Breast epithelium (tissue), 3 donors: ENCODE measurements around the gene GALNTL6.

Experiments
- POLR2A ChIP-seq: fragments of 450-650 bp; IDR thresholded peaks from one replicate; pipeline ENCODE4 v1.6.1; 2016; ENCODE audit warnings: antibody characterized with exemption, mild to moderate bottlenecking, moderate library complexity
- POLR2AphosphoS5 ChIP-seq, 3 donors: sonication (generic); formaldehyde crosslinking; IDR thresholded peaks; one replicate each; pipeline ENCODE4 v1.6.1; 2017; ENCODE audit warnings: antibody characterized with exemption in 3 of 3
- TF ChIP-seq, protein P1 (sequence below), 3 donors: fragments of 450-650 bp; IDR thresholded peaks; one replicate each; pipeline ENCODE4 v1.5.1; 2016 to 2017; ENCODE audit warnings: antibody characterized with exemption in 3 of 3, mild to moderate bottlenecking in 3 of 3, moderate library complexity in 3 of 3

DNA sequence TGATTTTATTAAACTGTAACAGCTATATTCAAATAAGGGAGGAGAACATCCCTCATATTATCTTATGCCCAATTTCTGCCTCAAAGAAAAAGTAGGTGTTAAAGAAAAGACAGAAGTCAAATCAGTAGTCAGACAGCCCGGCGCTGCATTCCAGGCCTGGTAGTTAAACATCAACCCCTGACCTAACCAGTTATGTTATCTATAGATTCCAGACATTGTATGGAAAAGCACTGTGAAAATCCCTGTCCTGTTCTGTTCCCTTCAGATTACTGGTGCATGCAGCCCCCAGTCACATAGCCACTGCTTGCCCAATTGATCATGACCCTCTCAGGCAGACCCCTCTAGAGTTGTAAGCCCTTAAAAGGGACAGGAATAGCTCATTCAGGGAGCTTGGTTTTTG, 1085.5 kb downstream of the GALNTL6 start:
- TF ChIP-seq POLR2A (no peak), POLR2AphosphoS5 (IDR thresholded peaks at IDR 0.05) (no peak)
- TF ChIP-seq, protein P1, sequence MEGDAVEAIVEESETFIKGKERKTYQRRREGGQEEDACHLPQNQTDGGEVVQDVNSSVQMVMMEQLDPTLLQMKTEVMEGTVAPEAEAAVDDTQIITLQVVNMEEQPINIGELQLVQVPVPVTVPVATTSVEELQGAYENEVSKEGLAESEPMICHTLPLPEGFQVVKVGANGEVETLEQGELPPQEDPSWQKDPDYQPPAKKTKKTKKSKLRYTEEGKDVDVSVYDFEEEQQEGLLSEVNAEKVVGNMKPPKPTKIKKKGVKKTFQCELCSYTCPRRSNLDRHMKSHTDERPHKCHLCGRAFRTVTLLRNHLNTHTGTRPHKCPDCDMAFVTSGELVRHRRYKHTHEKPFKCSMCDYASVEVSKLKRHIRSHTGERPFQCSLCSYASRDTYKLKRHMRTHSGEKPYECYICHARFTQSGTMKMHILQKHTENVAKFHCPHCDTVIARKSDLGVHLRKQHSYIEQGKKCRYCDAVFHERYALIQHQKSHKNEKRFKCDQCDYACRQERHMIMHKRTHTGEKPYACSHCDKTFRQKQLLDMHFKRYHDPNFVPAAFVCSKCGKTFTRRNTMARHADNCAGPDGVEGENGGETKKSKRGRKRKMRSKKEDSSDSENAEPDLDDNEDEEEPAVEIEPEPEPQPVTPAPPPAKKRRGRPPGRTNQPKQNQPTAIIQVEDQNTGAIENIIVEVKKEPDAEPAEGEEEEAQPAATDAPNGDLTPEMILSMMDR (IDR thresholded peaks at IDR 0.05) = no peak
